Glutamatergic neuron (in vitro differentiated cells): ENCODE results near the gene CARD19. TPM values are rescaled to one million over a fixed set of nuclear protein-coding genes. Genes with fewer than 3 reads are reported as not detected.

Experiments used
- DNase-seq: peaks from one replicate; pipeline ENCODE4 v3.0.0; 2022
- H3K27ac Mint-ChIP-seq: one replicate; pipeline ENCODE4 v1.8.0; 2020; ENCODE audit warnings: mild to moderate bottlenecking, mixed read lengths, inconsistent platforms; ENCODE audit not compliant: unreplicated experiment
- H3K27me3 Mint-ChIP-seq: one replicate; pipeline ENCODE4 v1.8.0; 2020; ENCODE audit warnings: mild to moderate bottlenecking, moderate library complexity, mixed read lengths, inconsistent platforms; ENCODE audit not compliant: unreplicated experiment
- H3K36me3 Mint-ChIP-seq: one replicate; pipeline ENCODE4 v1.8.0; 2020; ENCODE audit warnings: mild to moderate bottlenecking, mixed read lengths, inconsistent platforms; ENCODE audit not compliant: unreplicated experiment
- H3K4me1 Mint-ChIP-seq: one replicate; pipeline ENCODE4 v1.8.0; 2020; ENCODE audit warnings: mild to moderate bottlenecking, low read depth, mixed read lengths, inconsistent platforms; ENCODE audit not compliant: unreplicated experiment
- H3K4me3 Mint-ChIP-seq: one replicate; pipeline ENCODE4 v1.8.0; 2020; ENCODE audit warnings: mild to moderate bottlenecking, mixed read lengths, inconsistent platforms; ENCODE audit not compliant: unreplicated experiment
- H3K9me3 Mint-ChIP-seq: one replicate; pipeline ENCODE4 v1.8.0; 2020; ENCODE audit warnings: mild to moderate bottlenecking, moderate library complexity, mixed read lengths, inconsistent platforms; ENCODE audit not compliant: unreplicated experiment
- CTCF ChIP-seq: fragments of 200-600 bp; sonication (generic); IDR thresholded peaks from one replicate; pipeline ENCODE4 v1.5.0; 2021; ENCODE audit not compliant: partially characterized antibody, unreplicated experiment
- total RNA-seq: library from RNA; stranded (reverse); fragmentation: NEBNext Ultra II Directional; extraction: Animal tissue kit (Norgen Biotek cat#: 25700); gene quantifications from one replicate; pipeline ENCODE4 v1.2.1, GENCODE V29; 2021; ENCODE audit not compliant: unreplicated experiment

The CARD19 gene
- total RNA-seq, 1 donor from 2014 or later, result 55.8 TPM

DNA sequence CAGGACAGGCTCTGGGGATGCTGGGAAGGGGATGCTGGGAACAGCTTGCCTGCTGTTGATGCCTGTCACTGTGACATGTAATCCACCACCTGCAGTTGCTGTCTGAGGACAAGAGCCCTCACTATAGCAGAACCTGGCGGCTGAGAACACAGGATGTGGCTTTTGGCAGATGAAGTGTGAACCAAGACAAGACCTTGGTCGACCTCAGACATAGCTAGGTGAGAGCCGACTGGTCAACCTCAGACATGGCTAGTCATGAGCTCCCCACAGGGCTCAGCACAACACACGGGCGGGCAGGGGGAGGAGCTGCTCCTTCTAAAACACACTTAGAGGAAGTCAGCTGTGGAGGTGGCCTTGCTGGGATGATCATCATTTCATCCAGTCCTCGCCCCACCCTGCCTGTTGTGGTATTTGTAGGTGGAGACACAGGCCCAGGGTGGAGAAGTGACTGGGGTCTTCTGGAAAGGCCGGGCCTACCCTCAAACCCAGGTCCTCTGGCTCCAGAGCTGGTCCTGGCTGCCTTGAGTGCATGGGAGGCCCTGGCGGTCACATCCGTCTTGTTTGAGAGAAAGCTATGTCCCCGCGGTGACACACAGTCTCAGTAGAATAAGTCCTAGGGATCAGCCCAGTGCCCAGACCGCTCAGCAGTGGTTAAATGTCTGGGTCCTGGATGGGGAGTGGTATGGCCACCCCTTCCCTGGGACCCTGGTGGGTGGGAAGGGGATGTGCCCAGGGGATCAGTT, 31.5 kb upstream of the CARD19 start:
- Mint-ChIP-seq H3K27me3 (peaks cover 8% of the 10 kb centered on the region), H3K36me3 (no peaks in the 10 kb centered on the region), H3K4me3 (no peak overlapping the region), H3K9me3 (peaks cover 7% of the 10 kb centered on the region), H3K27ac (no peak overlapping the region), H3K4me1 (peaks cover 8% of the 10 kb centered on the region)
- no peak for DNase-seq
- no peak for TF ChIP-seq CTCF

DNA sequence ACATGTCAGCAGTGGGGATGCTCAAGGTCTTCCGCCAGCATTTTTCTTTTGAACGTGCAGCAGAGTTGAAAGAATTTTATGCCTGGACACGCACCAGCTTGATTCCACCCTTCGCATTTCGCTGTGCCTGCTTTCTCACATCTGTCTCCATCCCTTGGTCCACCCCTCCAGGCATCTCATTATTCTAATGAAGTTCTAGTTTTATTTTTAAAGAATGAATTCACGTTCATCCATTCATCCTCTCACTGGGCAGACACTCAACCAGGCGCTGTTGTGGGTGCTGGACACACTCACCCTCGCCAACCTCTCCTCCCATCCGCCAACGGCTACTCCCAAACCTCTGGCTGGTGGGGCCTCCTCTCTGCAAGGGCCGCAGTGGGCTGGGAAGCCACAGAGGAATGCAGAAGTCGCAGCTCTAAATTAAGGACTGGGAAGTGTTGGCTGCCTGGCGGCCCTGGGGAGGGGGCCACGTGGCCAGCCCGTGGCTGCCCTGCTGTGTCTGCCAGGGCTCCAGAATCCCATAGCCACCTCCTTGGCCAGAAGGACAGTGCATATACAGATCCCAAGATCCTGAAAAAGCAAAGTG, 30.8 kb upstream of the CARD19 start:
- no peak for TF ChIP-seq CTCF
- H3K36me3 Mint-ChIP-seq, result no peaks in the 10 kb centered on the region
- peaks cover 7% of the 10 kb centered on the region for H3K9me3 Mint-ChIP-seq
- DNase-seq, result no peak
- peaks cover 8% of the 10 kb centered on the region for H3K27me3 Mint-ChIP-seq
- H3K27ac Mint-ChIP-seq, result no peak overlapping the region
- H3K4me3 Mint-ChIP-seq, result no peak overlapping the region
- peaks cover 8% of the 10 kb centered on the region for H3K4me1 Mint-ChIP-seq

DNA sequence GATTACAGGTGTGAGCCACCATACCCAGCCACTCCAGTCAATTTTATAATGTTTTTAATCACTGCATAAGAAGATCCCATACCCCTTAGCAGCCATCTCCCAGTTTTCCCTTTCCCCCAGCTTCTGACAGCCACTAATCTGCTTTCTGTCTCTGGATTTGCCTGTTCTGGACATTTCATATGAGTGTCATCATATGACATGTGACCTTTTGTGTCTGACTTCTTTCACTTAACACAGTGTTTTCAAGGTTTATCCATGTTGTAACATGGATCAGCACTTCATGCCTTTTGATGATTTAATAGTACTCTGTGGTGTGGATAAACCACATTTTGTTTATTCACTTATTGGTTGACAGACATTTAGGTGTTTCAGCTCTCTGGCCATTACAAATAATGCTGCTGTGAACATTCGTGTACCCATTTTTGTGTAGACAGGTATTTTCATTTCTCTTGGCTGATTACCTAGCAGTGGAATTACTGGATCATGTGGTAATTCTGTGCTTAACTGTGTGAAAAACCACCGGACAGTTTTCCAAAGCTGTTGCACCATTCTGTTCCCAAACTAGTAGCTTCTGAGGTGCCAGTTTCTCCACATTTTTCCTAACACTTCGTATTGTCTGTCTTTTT, 28.9 kb upstream of the CARD19 start:
- Mint-ChIP-seq H3K36me3 (no peaks in the 10 kb centered on the region), H3K27me3 (peaks cover 6% of the 10 kb centered on the region), H3K27ac (no peak overlapping the region), H3K9me3 (peaks cover 10% of the 10 kb centered on the region), H3K4me1 (peaks cover 6% of the 10 kb centered on the region), H3K4me3 (no peak overlapping the region)
- no peak for TF ChIP-seq CTCF
- no peak for DNase-seq

DNA sequence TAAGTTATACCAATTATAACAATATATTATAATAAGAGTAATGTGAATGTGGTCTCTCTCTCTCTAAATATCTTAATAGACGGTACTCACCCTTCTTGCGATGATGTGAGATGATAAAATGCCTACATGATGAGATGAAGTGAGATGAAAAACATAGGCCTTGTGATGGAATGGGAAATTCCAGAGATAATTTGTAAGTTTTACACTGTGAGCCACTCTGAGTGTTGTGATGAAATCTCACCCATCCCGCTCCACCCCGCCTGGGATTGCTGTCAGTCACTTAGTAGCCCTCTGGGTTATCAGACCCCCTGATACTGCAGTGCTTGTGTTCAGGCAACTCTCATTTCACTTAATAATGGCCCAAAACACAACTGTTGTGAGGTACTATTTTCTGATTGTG, 27.1 kb upstream of the CARD19 start:
- no peak for DNase-seq
- Mint-ChIP-seq H3K4me1 (no peaks in the 10 kb centered on the region), H3K27ac (no peak overlapping the region), H3K4me3 (no peak overlapping the region), H3K9me3 (peaks cover 6% of the 10 kb centered on the region), H3K36me3 (no peaks in the 10 kb centered on the region), H3K27me3 (no peaks in the 10 kb centered on the region)
- TF ChIP-seq CTCF, result no peak

DNA sequence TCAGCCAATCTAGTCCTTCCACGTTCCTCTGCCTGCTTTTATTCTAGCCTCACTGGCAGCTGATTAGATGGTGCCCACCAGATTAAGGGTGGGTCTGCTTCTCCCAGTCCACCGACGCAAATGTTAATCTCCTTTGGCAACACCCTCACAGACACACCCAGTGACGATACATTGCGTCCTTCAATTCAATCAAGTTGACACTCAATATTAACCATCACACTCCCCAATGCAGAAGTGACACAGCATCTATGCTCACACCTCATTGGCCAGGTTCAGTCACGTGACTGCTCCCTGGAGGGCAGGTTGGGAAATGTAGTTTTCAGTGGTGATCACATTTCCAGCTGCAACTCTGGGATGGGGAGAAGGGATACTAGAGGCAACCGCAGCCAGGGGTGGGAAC, 24.6 kb upstream of the CARD19 start:
- Mint-ChIP-seq H3K4me3 (no peak overlapping the region), H3K27ac (no peak overlapping the region), H3K4me1 (no peaks in the 10 kb centered on the region), H3K9me3 (peaks cover 5% of the 10 kb centered on the region), H3K36me3 (no peaks in the 10 kb centered on the region), H3K27me3 (no peaks in the 10 kb centered on the region)
- no peak for TF ChIP-seq CTCF
- no peak for DNase-seq
